Gastroesophageal sphincter (tissue), 3 donors: ENCODE measurements around the gene HMGCR.

ENCODE experiments used
- CTCF ChIP-seq, 4 experiments: fragments of 200-600 bp in 2 of 4; fragments of 450-650 bp in 2 of 4; sonication (generic) in 1 of 4; IDR thresholded peaks; one replicate each; pipeline ENCODE4 v1.5.1; 2017 to 2019; ENCODE audit warnings: antibody characterized with exemption in 4 of 4, mild to moderate bottlenecking in 2 of 4, moderate library complexity in 2 of 4
- POLR2A ChIP-seq, 2 donors: fragments of 450-650 bp; IDR thresholded peaks; one replicate each; pipeline ENCODE4 v1.6.1; 2017; ENCODE audit warnings: antibody characterized with exemption in 2 of 2, mild to moderate bottlenecking in 2 of 2, moderate library complexity in 1 of 2
- POLR2AphosphoS5 ChIP-seq: sonication (generic); formaldehyde crosslinking; IDR thresholded peaks from one replicate; pipeline ENCODE4 v1.6.1; 2017; ENCODE audit warnings: antibody characterized with exemption

GRCh38 chr5:75331095-75332090 is 5.6 kb upstream of the HMGCR start:
- TF ChIP-seq CTCF (IDR thresholded peaks at IDR 0.05) (no peak), POLR2AphosphoS5 (no peak), POLR2A (IDR thresholded peaks at IDR 0.05) (no peak)
